Stimulated activated CD8-positive, alpha-beta memory T cell treated with anti-CD3 and anti-CD28 coated beads, Interleukin-2, amount 100 ng/mL, for 48 hours (primary cell): ENCODE measurements around the gene ARF3.
"Not testable (repeated sequence)": the region's sequence is repeated elsewhere in the genome, so short reads cannot be mapped to it uniquely, and the experiment has no call there.

Source experiments
- DNase-seq, 2 donors: peaks; one replicate each; pipeline ENCODE4 v3.0.0-alpha.2; 2020; ENCODE audit warnings: low read depth in 2 of 2

ARF3 gene

GRCh38 chr12:48929551-48929950 lies 27.7 kb downstream of the ARF3 start:
- no peak for DNase-seq

DNA sequence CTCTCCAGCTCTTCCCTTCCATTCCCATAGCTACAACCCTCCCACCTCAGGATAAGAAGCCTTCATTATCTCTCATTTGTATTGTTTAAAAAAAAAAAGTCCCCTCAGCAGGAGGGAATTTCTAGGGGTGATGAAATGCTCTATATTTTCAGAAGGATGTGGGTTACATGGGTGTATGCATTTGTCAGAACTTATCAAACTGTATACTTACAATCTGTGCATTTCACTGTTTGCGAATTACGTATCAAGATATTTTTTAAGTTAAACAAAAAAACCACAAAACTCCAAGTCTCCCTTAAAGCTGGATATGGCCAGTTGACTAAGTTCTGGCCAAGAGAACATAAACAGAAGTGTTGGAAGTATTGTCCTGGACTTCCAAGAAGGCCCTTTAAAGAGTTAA lies 30.0 kb downstream of the ARF3 start:
- no peak for DNase-seq

DNA sequence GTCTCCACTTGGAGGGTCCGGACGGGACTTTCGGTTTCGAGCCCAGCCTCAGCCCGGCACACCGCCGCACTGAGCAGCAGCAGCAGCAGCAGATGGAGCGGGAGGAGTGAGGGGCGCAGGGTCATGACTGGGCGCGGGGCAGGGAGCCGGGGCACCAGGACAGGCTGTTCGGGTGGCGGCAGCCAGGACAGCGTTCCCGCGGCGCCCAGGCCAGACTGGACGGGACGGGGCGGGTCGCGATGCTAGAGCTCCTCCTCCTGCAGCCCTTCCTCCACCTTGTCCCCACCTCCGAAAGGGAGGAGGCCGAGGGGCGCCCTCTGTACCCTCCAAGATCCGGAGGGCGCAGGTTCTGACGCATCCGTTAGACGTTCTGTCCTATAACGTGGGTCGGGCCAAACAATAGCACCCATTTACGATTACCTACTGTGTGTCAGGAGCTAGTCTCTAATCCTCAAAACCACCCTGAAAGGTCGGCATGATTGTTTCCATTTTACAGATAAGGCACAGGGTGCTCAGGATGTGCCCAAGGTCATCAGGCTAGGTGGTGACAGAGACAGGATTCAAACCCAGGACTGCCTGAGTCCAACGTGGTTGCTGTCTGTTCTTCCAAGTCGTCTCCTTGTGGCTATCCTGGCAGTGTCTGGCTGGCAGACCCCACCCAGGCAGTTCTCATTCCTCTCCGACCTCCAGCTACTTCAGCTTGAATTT lies 31.8 kb downstream of the ARF3 start, which contains the start of gene FKBP11:
TSS of gene FKBP11 (minus strand) at position 189 of the 708 bp plus-strand sequence. CDS start at position 125, 64 bp downstream.
- peak; percentile 61 to 70 for DNase-seq

DNA sequence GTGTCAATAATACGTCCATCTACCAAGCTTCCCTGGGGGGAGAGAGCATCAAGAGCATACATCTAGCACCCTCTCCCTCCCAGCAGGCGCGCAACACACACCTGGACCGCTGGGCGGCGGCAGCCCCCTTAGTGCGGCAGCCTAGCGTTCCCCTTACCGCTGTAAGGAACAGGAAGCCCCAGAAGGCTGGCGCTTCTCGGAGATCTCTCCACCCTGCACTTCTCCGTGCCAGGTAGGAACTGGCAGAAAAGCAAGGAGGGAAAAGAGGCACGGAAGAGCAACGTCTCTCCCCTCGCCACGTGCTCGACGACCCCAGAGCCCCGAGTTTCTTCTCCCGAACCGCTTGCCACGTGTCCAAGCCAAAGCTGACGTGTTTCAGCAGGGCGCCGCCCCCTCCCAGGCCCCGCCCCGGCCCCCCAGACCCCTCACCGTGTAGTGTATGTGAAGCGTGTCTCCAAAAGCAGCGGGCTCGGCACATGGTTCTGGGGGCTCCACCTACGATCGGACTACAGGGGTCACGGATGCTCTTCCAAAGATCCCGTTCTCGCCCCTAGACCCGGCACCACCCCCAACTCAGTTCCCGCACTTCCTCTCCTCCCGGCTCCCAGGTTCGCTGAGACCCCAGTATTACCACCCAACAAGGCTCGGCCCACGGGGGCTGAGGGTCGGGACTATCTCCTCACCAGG lies 32.5 kb downstream of the ARF3 start:
- peak; percentile 63 to 66 for DNase-seq

DNA sequence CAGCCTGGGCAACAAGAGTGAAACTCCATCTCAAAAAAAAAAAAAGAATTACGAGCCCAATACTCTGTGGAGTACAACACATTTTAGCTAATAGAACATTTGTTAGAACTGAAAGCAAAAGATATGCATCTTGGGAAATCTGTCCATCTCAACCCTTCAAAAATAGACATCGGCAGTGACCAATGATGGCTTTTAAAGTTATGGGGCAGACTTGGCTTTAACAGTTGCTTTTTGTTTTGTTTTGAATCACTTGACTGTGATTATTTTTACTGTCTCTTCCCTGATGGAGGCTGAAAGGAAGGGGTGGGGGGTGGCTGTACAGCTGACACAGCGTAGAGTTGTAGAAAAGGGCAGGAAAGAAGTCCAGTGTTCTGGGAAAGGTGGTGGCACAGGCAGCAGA lies 34.2 kb downstream of the ARF3 start:
- no peak for DNase-seq

GRCh38 chr12:48917857-48918537 lies 39.3 kb downstream of the ARF3 start:
- DNase-seq, result no peak

- DNase-seq, result no peak
Measured at GRCh38 chr12:48910196-48910595, 47.1 kb downstream of the ARF3 start.

GRCh38 chr12:48909698-48910097 lies 47.6 kb downstream of the ARF3 start:
- DNase-seq, result not testable (repeated sequence)

GRCh38 chr12:48907245-48907644 lies 50.0 kb downstream of the ARF3 start:
- no peak for DNase-seq

DNA sequence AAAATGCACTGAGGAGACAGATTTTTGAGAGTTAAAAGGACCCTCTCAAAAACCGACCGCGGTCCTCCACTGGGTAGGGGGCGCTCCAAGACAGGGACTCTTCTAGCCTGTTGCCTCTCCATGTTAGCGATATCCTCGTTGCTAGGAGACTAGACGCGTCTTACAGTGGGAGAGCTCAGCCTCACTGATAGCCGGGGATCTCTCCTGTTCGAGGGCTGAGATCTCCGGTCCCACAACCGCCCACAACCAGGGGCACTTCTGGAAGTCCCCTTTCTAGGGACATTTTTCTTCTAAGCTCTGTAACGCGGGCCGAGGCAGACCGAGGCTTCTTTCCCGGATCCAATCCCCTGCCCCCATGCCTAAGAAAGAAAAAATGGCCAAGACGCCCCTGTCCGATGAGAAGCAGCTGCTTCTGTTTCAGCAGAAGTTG lies 53.3 kb downstream of the ARF3 start:
- peak; percentile 70 to 71 for DNase-seq

DNA sequence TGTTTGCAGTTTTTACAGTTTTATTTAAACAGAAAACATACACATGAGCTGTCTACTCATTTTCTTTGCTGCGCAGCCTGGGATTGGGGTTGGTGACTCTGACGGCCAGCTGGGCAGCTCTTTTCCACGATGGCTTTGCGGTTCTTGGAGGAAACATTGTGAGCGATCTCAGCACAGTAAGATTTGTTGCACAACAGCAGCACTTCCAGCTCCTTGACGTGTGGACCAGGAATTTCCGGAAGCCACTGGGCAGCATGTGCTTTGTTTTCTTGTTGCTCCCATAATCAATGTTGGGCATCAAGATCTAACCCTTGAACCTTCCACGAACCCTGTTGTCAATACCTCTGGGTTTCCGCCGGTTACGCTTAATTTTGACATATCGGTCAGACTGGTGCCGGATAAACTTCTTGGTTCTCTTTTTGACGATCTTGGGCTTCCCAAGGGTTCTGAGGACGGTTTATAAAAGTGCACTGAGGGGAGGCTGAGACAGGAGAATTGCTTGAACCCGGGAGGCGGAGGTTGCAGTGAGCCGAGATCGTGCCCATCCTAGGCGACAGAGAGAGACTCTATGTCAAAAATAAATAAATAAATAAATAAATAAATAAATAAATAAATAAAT lies 53.8 kb downstream of the ARF3 start:
- DNase-seq, result no peak

DNA sequence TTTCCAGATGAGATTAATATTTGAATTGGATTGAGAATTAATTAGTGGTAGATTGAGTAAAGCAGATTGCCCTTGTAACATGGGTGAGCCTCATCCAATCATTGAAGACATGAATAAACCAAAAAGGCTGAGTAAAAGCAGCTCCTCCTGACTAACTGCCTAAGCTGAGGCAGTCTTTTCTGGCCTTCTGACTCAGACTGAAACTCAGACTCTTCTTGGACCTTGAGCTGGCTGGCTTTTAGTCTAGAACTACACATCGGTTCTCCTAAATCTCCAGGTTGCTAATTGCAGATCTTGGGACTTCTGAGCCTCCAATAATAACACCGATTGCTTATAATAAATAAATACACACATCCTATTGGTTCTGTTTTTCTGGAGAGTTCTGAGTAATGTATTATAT lies 56.0 kb downstream of the ARF3 start:
- no peak for DNase-seq

GRCh38 chr12:48899651-48900050 lies 57.6 kb downstream of the ARF3 start:
- no peak for DNase-seq

- no peak for DNase-seq
Measured at GRCh38 chr12:48894271-48894670, 63.0 kb downstream of the ARF3 start.

DNA sequence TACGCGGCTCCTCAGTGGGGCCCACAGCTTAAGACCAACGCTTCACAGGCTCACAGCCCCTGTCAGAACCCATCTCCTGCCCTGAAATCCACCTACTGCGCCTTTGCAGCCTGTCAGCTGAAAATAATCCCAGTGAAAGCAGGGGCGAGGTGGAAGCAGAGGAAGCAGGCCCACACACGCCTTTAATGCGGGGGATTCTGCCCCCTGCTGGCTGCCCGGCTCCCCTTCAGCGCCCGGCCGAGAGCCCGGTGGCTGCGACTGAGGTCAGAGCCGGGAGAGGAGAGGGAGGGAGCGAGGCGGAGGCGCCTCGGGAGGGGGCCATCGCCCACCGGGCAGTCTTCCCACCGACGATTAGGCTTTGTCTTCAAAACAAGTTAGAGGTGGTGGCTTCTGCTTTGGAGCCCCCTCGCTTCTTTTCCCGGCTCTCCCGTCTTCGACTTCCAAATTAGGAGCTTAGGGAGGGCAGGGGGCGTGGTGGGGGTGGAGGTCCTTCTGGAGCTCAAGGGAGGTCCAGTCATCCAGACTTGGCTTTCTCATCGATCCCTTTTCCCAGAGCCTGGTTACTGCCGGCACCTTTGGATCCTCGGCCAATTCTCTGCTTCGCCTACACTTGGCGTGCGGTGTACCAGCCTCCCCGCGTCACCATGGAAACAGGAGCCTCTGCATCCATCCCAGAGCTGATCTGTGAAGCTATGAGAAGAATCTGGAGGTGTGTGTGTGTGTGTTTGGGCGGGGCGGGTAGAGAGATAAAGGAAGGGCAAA lies 66.4 kb downstream of the ARF3 start:
- DNase-seq, result peak; percentile 67 to 74

GRCh38 chr12:48889679-48890078 lies 67.6 kb downstream of the ARF3 start:
- no peak for DNase-seq
